NCI-H2029 treated with DMSO at 0.1 percent for 48 hours (cell line): ENCODE data around the gene ZNF215.
"Not testable (repeated sequence)": the region's sequence is repeated elsewhere in the genome, so short reads cannot be mapped to it uniquely, and the experiment has no call there.

Source experiments
- DNase-seq: peaks from one replicate; lab custom pipeline; 2025; lab: John Stamatoyannopoulos, UW

ZNF215 gene

GRCh38 chr11:6926208-6927029, at the start of gene ZNF215:
Gene ZNF215, plus strand, starts transcription at chr11:6926426. Its CDS starts 5,847 bp downstream, at chr11:6932273.
- DNase-seq = no peak

GRCh38 chr11:6876914-6877313, 49.3 kb upstream of the ZNF215 start:
- no peak for DNase-seq

- DNase-seq = no peak
Measured at GRCh38 chr11:6882751-6883150, 43.5 kb upstream of the ZNF215 start.

- DNase-seq = not testable (repeated sequence)
Measured at GRCh38 chr11:6887711-6888110, 38.5 kb upstream of the ZNF215 start.

GRCh38 chr11:6888830-6889229, 37.4 kb upstream of the ZNF215 start:
- no peak for DNase-seq

GRCh38 chr11:6889835-6890234, 36.4 kb upstream of the ZNF215 start:
- DNase-seq = no peak

- no peak for DNase-seq
Measured at GRCh38 chr11:6892400-6892799, 33.8 kb upstream of the ZNF215 start, which contains the start of gene OR2D2. Gene OR2D2, minus strand, starts transcription at chr11:6892500. Its CDS starts 0 bp downstream, at chr11:6892500.

- DNase-seq = no peak
Measured at GRCh38 chr11:6894097-6894496, 32.1 kb upstream of the ZNF215 start.

GRCh38 chr11:6895010-6895409, 31.2 kb upstream of the ZNF215 start:
- no peak for DNase-seq

- no peak for DNase-seq
Measured at GRCh38 chr11:6898911-6899310, 27.3 kb upstream of the ZNF215 start.

- no peak for DNase-seq
Measured at GRCh38 chr11:6900327-6900999, 25.8 kb upstream of the ZNF215 start.

GRCh38 chr11:6904804-6905203, 21.4 kb upstream of the ZNF215 start:
- not testable (repeated sequence) for DNase-seq

- no peak for DNase-seq
Measured at GRCh38 chr11:6911378-6911777, 14.8 kb upstream of the ZNF215 start.

GRCh38 chr11:6911948-6912347, 14.3 kb upstream of the ZNF215 start:
- no peak for DNase-seq

GRCh38 chr11:6919698-6920097, 6.5 kb upstream of the ZNF215 start:
- no peak for DNase-seq

- no peak for DNase-seq
Measured at GRCh38 chr11:6920702-6921101, 5.5 kb upstream of the ZNF215 start, which contains the start of gene OR2D3. Gene OR2D3, plus strand, starts transcription at chr11:6921002. Its CDS starts 0 bp downstream, at chr11:6921002.

- DNase-seq = no peak
Measured at GRCh38 chr11:6925007-6925577, 1.1 kb upstream of the ZNF215 start.

- DNase-seq = no peak
Measured at GRCh38 chr11:6925636-6926207, 504 bp upstream of the ZNF215 start.

GRCh38 chr11:6927030-6927617, 898 bp downstream of the ZNF215 start:
- no peak for DNase-seq

GRCh38 chr11:6928916-6929315, 2.7 kb downstream of the ZNF215 start:
- DNase-seq = no peak

GRCh38 chr11:6931146-6931713, 5.0 kb downstream of the ZNF215 start:
- DNase-seq = no peak

GRCh38 chr11:6932145-6932544, 5.9 kb downstream of the ZNF215 start:
- DNase-seq = no peak
